Suprapubic skin (tissue), 4 donors: ENCODE measurements around the gene PDGFC. TPM values are rescaled to one million over a fixed set of nuclear protein-coding genes. Genes with fewer than 3 reads are reported as not detected.

Experiments
- DNase-seq, 2 donors: peaks; one replicate each; pipeline ENCODE4 v3.0.0-alpha.2; 2019; ENCODE audit warnings: low spot score in 2 of 2
- H3K27ac ChIP-seq: fragments of 200-600 bp; sonication (generic); one replicate; pipeline ENCODE4 v1.5.1; 2019
- H3K27me3 ChIP-seq: fragments of 200-600 bp; sonication (generic); one replicate; pipeline ENCODE4 v1.5.1; 2019
- H3K36me3 ChIP-seq: fragments of 200-600 bp; sonication (generic); one replicate; pipeline ENCODE4 v1.5.1; 2019
- H3K4me1 ChIP-seq: fragments of 200-600 bp; sonication (generic); one replicate; pipeline ENCODE4 v1.5.1; 2019
- H3K4me3 ChIP-seq: fragments of 200-600 bp; sonication (generic); one replicate; pipeline ENCODE4 v1.5.1; 2019; ENCODE audit warnings: mild to moderate bottlenecking
- H3K9me3 ChIP-seq: fragments of 200-600 bp; sonication (generic); one replicate; pipeline ENCODE4 v1.5.1; 2019
- CTCF ChIP-seq, 2 donors: fragments of 200-600 bp in 1 of 2; fragments of 450-650 bp in 1 of 2; sonication (generic) in 1 of 2; IDR thresholded peaks; one replicate each; pipeline ENCODE4 v1.5.1; 2016 to 2019; ENCODE audit warnings: antibody characterized with exemption in 2 of 2, mild to moderate bottlenecking in 1 of 2, moderate library complexity in 1 of 2
- EP300 ChIP-seq: sonication (generic); formaldehyde crosslinking; IDR thresholded peaks from one replicate; pipeline ENCODE4 v1.6.1; 2017; ENCODE audit warnings: antibody characterized with exemption
- POLR2A ChIP-seq, 2 donors: fragments of 450-650 bp; IDR thresholded peaks; one replicate each; pipeline ENCODE4 v1.6.1; 2017; ENCODE audit warnings: antibody characterized with exemption in 2 of 2, mild to moderate bottlenecking in 2 of 2, moderate library complexity in 2 of 2
- POLR2AphosphoS5 ChIP-seq, 3 donors: sonication (generic); formaldehyde crosslinking; IDR thresholded peaks; one replicate each; pipeline ENCODE4 v1.6.1; 2017; ENCODE audit warnings: antibody characterized with exemption in 3 of 3
- WGBS: methylation state at CpG from one replicate; pipeline ENCODE4 v1.1.5; 2018; 5-methylcytosine and 5-hydroxymethylcytosine counted together
- total RNA-seq, 4 donors: library from RNA; depleted of rRNA; stranded (reverse); fragments of >200 nt; gene quantifications; one replicate each; pipeline ENCODE4 v1.1.0, GENCODE V29; 2016

PDGFC gene
- total RNA-seq, 4 donors from 2014 or later: 12.0 to 26.4 (median 22.4) TPM

DNA sequence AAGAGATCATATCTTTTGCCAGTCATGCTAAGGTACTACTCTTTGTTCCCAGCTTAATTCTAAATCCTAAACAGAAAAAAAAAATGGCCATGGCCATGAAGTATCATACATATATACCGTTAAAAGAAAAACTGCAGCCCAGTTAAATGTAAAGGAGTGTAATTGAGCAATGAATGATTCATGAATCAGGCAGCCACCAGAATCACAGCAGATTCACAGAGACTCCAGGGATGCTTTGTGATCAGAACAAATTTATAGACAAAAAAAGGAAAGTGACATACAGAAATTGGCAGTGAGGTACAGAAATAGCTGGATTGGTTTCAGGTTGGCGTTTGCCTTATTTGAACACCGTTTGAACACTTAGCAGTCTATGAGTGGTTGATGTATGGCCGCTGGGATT, 42.1 kb upstream of the PDGFC start:
- peaks cover 3% of the 10 kb centered on the region for H3K4me1 ChIP-seq
- TF ChIP-seq POLR2AphosphoS5 (IDR thresholded peaks at IDR 0.05) (no peak), EP300 (no peak), POLR2A (IDR thresholded peaks at IDR 0.05) (no peak), CTCF (IDR thresholded peaks at IDR 0.05) (no peak)
- DNase-seq: no peak
- H3K27ac ChIP-seq: no peak overlapping the region
- WGBS: 76% methylated on average over 4 of the region's 4 CpGs
- H3K27me3 ChIP-seq: no peaks in the 10 kb centered on the region
- H3K9me3 ChIP-seq: no peaks in the 10 kb centered on the region
- H3K36me3 ChIP-seq: no peaks in the 10 kb centered on the region
- H3K4me3 ChIP-seq: no peak overlapping the region

- no peak for DNase-seq
- H3K36me3 ChIP-seq: no peaks in the 10 kb centered on the region
- TF ChIP-seq CTCF (IDR thresholded peaks at IDR 0.05): no peak
- TF ChIP-seq POLR2AphosphoS5 (IDR thresholded peaks at IDR 0.05): no peak
- no peak overlapping the region for H3K27ac ChIP-seq
- H3K4me3 ChIP-seq: no peak overlapping the region
- 89% methylated on average over 2 of the region's 2 CpGs for WGBS
- H3K4me1 ChIP-seq: peaks cover 3% of the 10 kb centered on the region
- no peaks in the 10 kb centered on the region for H3K27me3 ChIP-seq
- H3K9me3 ChIP-seq: no peaks in the 10 kb centered on the region
These were observed 41.2 kb upstream of the PDGFC start for GRCh38 chr4:157012781-157013180.

DNA sequence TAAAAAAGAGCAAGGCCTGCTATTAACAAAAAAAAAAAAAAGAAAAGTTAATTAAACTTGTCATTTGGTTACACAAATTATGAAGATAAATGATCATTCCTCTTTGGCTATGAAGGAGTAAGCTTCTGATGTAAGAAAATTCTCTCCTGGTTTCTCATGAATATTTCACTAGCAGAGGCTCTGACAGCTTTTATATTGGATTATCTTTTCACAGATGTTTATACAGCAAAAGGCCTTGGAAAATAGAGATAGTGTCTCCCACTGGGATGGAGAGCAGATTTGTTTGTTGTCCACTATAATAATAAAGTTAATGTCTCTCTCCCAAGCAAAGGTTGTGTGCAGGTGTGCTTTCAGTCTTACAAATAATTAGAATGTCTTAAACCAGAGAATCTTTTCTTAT, 40.7 kb upstream of the PDGFC start:
- Histone ChIP-seq H3K4me1 (peaks cover 3% of the 10 kb centered on the region), H3K4me3 (no peak overlapping the region), H3K27ac (no peak overlapping the region), H3K36me3 (no peaks in the 10 kb centered on the region), H3K9me3 (no peaks in the 10 kb centered on the region), H3K27me3 (no peaks in the 10 kb centered on the region)
- no peak for DNase-seq
- no peak for TF ChIP-seq EP300
- TF ChIP-seq CTCF (IDR thresholded peaks at IDR 0.05): no peak
- TF ChIP-seq POLR2A (IDR thresholded peaks at IDR 0.05): no peak
- TF ChIP-seq POLR2AphosphoS5 (IDR thresholded peaks at IDR 0.05): no peak

DNA sequence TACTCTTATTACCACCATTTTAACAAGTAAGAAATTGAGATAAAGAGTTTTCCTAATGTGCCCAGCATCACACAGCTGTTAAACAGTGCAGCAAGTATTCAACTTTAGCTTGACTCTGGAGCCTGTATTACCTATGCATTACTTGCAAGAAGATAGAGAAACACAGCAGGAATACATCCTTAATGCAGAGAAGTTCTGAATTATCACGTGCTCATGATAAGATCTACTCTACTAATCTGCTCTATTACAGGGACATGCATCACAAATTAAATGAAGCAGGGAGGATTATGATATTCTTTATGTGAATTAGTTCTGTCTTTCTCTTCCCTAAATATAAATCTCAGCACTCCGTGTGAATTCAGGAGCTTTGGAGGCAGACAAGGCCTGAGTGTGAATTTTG, 39.0 kb upstream of the PDGFC start:
- Histone ChIP-seq H3K27me3 (no peaks in the 10 kb centered on the region), H3K36me3 (no peaks in the 10 kb centered on the region), H3K4me3 (no peak overlapping the region), H3K27ac (no peak overlapping the region), H3K9me3 (no peaks in the 10 kb centered on the region), H3K4me1 (peaks cover 3% of the 10 kb centered on the region)
- DNase-seq: no peak
- TF ChIP-seq POLR2A (IDR thresholded peaks at IDR 0.05): no peak
- TF ChIP-seq EP300: no peak
- TF ChIP-seq POLR2AphosphoS5 (IDR thresholded peaks at IDR 0.05): no peak
- no peak for TF ChIP-seq CTCF (IDR thresholded peaks at IDR 0.05)
- 73% methylated on average over 2 of the region's 2 CpGs for WGBS

DNA sequence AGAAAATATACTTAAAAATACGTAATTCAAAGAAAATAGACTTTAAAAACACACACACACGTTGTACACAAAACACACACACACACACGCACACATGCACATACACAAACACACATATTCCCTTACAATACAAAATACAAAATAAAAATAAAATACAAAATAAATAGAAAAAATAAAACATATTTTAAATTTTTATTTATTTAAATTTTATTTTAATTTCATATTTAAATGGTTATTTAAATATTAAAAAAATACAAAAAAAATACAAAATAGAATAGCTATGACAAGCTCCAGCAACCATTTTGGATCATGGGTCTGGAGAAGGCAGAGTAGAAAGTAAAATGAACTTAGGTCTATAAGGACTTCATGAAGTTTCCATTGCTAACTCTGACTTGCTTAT, 34.2 kb upstream of the PDGFC start:
- WGBS: 94% methylated on average over 3 of the region's 3 CpGs

More for the DNA sequence above, 34.2 kb upstream of the PDGFC start:
- Histone ChIP-seq H3K4me1 (peaks cover 14% of the 10 kb centered on the region), H3K27ac (peak overlapping the region; percentile 85), H3K36me3 (no peaks in the 10 kb centered on the region), H3K9me3 (no peaks in the 10 kb centered on the region), H3K4me3 (no peak overlapping the region), H3K27me3 (no peaks in the 10 kb centered on the region)
- no peak for DNase-seq
- TF ChIP-seq POLR2A (IDR thresholded peaks at IDR 0.05) (no peak), EP300 (no peak), CTCF (IDR thresholded peaks at IDR 0.05) (no peak), POLR2AphosphoS5 (IDR thresholded peaks at IDR 0.05) (no peak)
